Keratinocyte (primary cell): Measurements from ENCODE around the gene LY6G6C. TPM values are rescaled to one million over a fixed set of nuclear protein-coding genes. Genes with fewer than 3 reads are reported as not detected.
"Not testable (repeated sequence)": the region's sequence is repeated elsewhere in the genome, so short reads cannot be mapped to it uniquely, and the experiment has no call there.

Experiments used
- DNase-seq: peaks from one replicate; pipeline ENCODE4 v3.0.0-alpha.2; 2011; ENCODE audit warnings: low read depth, missing footprints, low spot score
- FAIRE-seq: peaks from 2 replicates; lab custom pipeline; 2011; peaks lifted over from hg19 to GRCh38; lab: Jason Lieb, UNC
- H2AFZ ChIP-seq: 2 replicates; pipeline ENCODE4 v1.6.0; 2012; ENCODE audit warnings: low read length, control low read depth, inconsistent platforms; ENCODE audit not compliant: control insufficient read depth
- H3K27ac ChIP-seq: 2 replicates; pipeline ENCODE4 v1.5.1; 2011; ENCODE audit warnings: low read length; ENCODE audit not compliant: control insufficient read depth, insufficient read depth
- H3K27me3 ChIP-seq: 3 replicates; pipeline ENCODE4 v1.6.0; 2011; ENCODE audit warnings: low read length; ENCODE audit not compliant: control insufficient read depth, insufficient read depth; ENCODE audit errors: extremely low read depth
- H3K36me3 ChIP-seq, 2 experiments: 2 replicates in 1 of 2; 3 replicates in 1 of 2; pipeline ENCODE4 v1.5.1; 2011; ENCODE audit warnings: low read length in 2 of 2, mild to moderate bottlenecking in 1 of 2; ENCODE audit not compliant: control insufficient read depth in 2 of 2, insufficient read depth in 2 of 2; ENCODE audit errors: extremely low read depth in 1 of 2
- H3K4me1 ChIP-seq: 3 replicates; pipeline ENCODE4 v1.5.1; 2011; ENCODE audit warnings: low read length; ENCODE audit not compliant: control insufficient read depth, insufficient read depth; ENCODE audit errors: extremely low read depth
- H3K4me2 ChIP-seq: 3 replicates; pipeline ENCODE4 v1.6.0; 2011; ENCODE audit warnings: low read depth, low read length; ENCODE audit not compliant: control insufficient read depth, insufficient read depth; ENCODE audit errors: extremely low read depth
- H3K4me3 ChIP-seq, 3 experiments: fragments of 200-600 bp in 1 of 3; sonication (generic) in 1 of 3; 2 replicates in 2 of 3; 3 replicates in 1 of 3; pipeline ENCODE4 v1.5.1; 2011 to 2016; ENCODE audit warnings: low read length in 3 of 3, mild to moderate bottlenecking in 3 of 3, control low read depth in 2 of 3, inconsistent platforms in 1 of 3, low read depth in 1 of 3, mixed read lengths in 1 of 3, mixed run types in 1 of 3, moderate library complexity in 1 of 3; ENCODE audit not compliant: control insufficient read depth in 2 of 3, insufficient read depth in 2 of 3; ENCODE audit errors: extremely low read depth in 1 of 3
- H3K79me2 ChIP-seq: 2 replicates; pipeline ENCODE4 v1.6.0; 2012; ENCODE audit warnings: low read length; ENCODE audit not compliant: control insufficient read depth, insufficient read depth
- H3K9ac ChIP-seq: 3 replicates; pipeline ENCODE4 v1.6.0; 2011; ENCODE audit warnings: low read length; ENCODE audit not compliant: control insufficient read depth, insufficient read depth; ENCODE audit errors: extremely low read depth
- H3K9me1 ChIP-seq: 3 replicates; pipeline ENCODE4 v1.6.0; 2011; ENCODE audit warnings: low read length; ENCODE audit not compliant: control insufficient read depth, insufficient read depth; ENCODE audit errors: extremely low read depth
- H3K9me3 ChIP-seq: 2 replicates; pipeline ENCODE4 v1.5.1; 2012; ENCODE audit warnings: low read depth, low read length; ENCODE audit not compliant: control insufficient read depth
- H4K20me1 ChIP-seq: 3 replicates; pipeline ENCODE4 v1.6.0; 2011; ENCODE audit warnings: low read length; ENCODE audit not compliant: control insufficient read depth, insufficient read depth; ENCODE audit errors: extremely low read depth
- CTCF ChIP-seq, 3 experiments: IDR thresholded peaks in 1 of 3; conservative IDR thresholded peaks in 1 of 3; optimal IDR thresholded peaks in 1 of 3; 2 replicates in 2 of 3; 3 replicates in 1 of 3; pipeline versions ENCODE3 to v1.5.1; 2011; ENCODE audit warnings: low read length in 3 of 3, mild to moderate bottlenecking in 3 of 3, moderate library complexity in 2 of 3, control low read depth in 1 of 3, inconsistent platforms in 1 of 3; ENCODE audit not compliant: insufficient read depth in 2 of 3; ENCODE audit errors: extremely low read depth in 1 of 3
- EZH2 ChIP-seq: IDR thresholded peaks from one replicate; pipeline ENCODE4 v1.6.1; 2012; ENCODE audit warnings: inconsistent platforms, mild to moderate bottlenecking, low read length, moderate library complexity
- dilution Hi-C: fragments of 300-500 bp; cut with MboI; formaldehyde crosslinking; loops from one replicate; pipeline ENCODE4 v1.7.0; 2020; ENCODE audit warnings: low sequenced_read_pairs; ENCODE audit not compliant: extremely low pct_ligation_motif_present
- polyA plus RNA-seq, 5 experiments: library from polyadenylated mRNA; depleted of rRNA in 3 of 5; stranded (reverse) in 3 of 5; stranded (forward) in 1 of 5; unstranded in 1 of 5; fragments of >200 nt; gene quantifications; 1 replicate in 1 of 5; 2 replicates in 3 of 5; 3 replicates in 1 of 5; pipeline versions ENCODE4 v1.2.1 to v1.2.3, GENCODE V29; 2011 to 2012; ENCODE audit warnings: missing spikeins in 2 of 5, low read depth in 1 of 5, low replicate concordance in 1 of 5

Gene LY6G6C
- polyA plus RNA-seq, 1 donor (not counting 4 experiments of a cell fraction or from before 2014, with no cell fraction given) = 2.4 TPM

DNA sequence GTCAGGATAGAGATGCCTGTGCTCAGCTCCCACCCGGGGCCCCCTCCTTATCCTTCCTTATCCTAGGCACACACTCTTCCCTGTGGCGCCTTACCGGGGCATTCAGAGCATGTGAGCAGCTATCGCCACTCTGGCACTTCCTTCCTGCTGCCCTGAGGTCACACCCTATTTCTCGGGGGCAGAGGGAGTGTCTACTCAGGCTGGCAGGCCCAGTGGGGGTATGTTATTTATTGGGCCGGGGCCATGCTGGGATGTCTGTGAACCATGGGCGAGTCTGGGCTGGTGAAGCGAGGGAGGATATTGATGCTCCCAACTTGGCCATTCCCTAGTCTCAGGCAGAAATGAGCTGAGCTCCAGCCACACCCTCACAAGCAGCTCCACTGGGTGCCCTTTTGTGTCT is 10.3 kb downstream of the LY6G6C start:
- dilution Hi-C loops = no loop called here
- H3K27ac ChIP-seq = no peak overlapping the region
- H2AFZ ChIP-seq = peak overlapping the region; percentile 62
- H3K9me1 ChIP-seq = no peaks in the 10 kb centered on the region
- FAIRE-seq (peak; percentile 69), DNase-seq (no peak)
- no peaks in the 10 kb centered on the region for H3K9me3 ChIP-seq
- H3K9ac ChIP-seq = no peak overlapping the region
- peaks cover 20% of the 10 kb centered on the region for H3K4me1 ChIP-seq
- H4K20me1 ChIP-seq = no peaks in the 10 kb centered on the region
- TF ChIP-seq CTCF (optimal IDR thresholded peaks at IDR 0.05 in 1 of 3, IDR thresholded peaks at IDR 0.05 in 1 of 3, conservative IDR thresholded peaks at IDR 0.05 in 1 of 3; ENCODE audit: extremely low read depth in 1 of 3, insufficient read depth in 2 of 3, low read length in 3 of 3) (no peak), EZH2 (no peak)
- H3K36me3 ChIP-seq = no peaks in the 10 kb centered on the region
- no peaks in the 10 kb centered on the region for H3K79me2 ChIP-seq
- H3K27me3 ChIP-seq = no peaks in the 10 kb centered on the region
- peak overlapping the region in 1 of 3 experiments; percentile 7 for H3K4me3 ChIP-seq
- H3K4me2 ChIP-seq = peak overlapping the region; percentile 69

- Histone ChIP-seq H3K79me2 (no peaks in the 10 kb centered on the region), H3K36me3 (no peaks in the 10 kb centered on the region), H3K9ac (no peak overlapping the region), H3K27ac (no peak overlapping the region), H4K20me1 (no peaks in the 10 kb centered on the region), H3K4me3 (no peak overlapping the region), H3K27me3 (no peaks in the 10 kb centered on the region), H3K9me1 (no peaks in the 10 kb centered on the region), H3K4me2 (peak overlapping the region; percentile 69), H2AFZ (peak overlapping the region; percentile 62), H3K4me1 (peaks cover 20% of the 10 kb centered on the region), H3K9me3 (no peaks in the 10 kb centered on the region)
- dilution Hi-C loops = no loop called here
- FAIRE-seq (no peak), DNase-seq (no peak)
- TF ChIP-seq CTCF (optimal IDR thresholded peaks at IDR 0.05 in 1 of 3, IDR thresholded peaks at IDR 0.05 in 1 of 3, conservative IDR thresholded peaks at IDR 0.05 in 1 of 3; ENCODE audit: extremely low read depth in 1 of 3, insufficient read depth in 2 of 3, low read length in 3 of 3) = no peak
- no peak for TF ChIP-seq EZH2
These were observed 10.9 kb downstream of the LY6G6C start for GRCh38 chr6:31710523-31711219.

DNA sequence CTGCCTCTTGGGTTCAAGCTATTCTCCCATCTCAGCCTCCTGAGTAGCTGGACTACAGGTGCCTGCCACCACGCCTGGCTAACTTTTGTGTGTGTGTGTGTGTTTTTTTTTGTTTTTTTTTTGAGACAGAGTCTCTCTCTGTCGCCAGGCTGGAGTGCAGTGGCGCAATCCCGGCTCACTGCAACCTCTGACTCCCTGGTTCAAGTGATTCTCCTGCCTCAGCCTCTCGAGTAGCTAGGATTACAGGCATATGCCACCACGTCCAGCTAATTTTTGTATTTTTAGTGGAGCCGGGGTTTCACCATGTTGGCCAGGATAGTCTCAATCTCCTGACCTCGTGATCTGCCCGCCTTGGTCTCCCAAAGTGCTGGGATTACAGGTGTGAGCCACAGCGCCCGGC is 12.4 kb downstream of the LY6G6C start:
- H2AFZ ChIP-seq, H3K9ac ChIP-seq, H3K79me2 ChIP-seq, H3K4me3 ChIP-seq, H3K9me1 ChIP-seq, H4K20me1 ChIP-seq, H3K36me3 ChIP-seq, H3K9me3 ChIP-seq, H3K27me3 ChIP-seq, FAIRE-seq, dilution Hi-C loops, H3K4me2 ChIP-seq, DNase-seq, H3K27ac ChIP-seq: not testable (repeated sequence)
- H3K4me1 ChIP-seq = peaks cover 20% of the 10 kb centered on the region
